ENCODE measurements around the gene TMEM88.
"Not testable (repeated sequence)": the region's sequence is repeated elsewhere in the genome, so short reads cannot be mapped to it uniquely, and the experiment has no call there.

The TMEM88 gene

GRCh38 chr17:7854851-7855659 lies at the start of gene TMEM88:
TMEM88 (plus strand) TSS chr17:7855066; CDS start chr17:7855075, 9 bp downstream.
- DNase-seq (ENCODE audit: low spot score), result no peak

- no peak for DNase-seq (ENCODE audit: low spot score)
These were observed 48.3 kb upstream of the TMEM88 start for GRCh38 chr17:7806587-7806986.

- DNase-seq (ENCODE audit: low spot score), result no peak
These were observed 47.7 kb upstream of the TMEM88 start for GRCh38 chr17:7807206-7807605.

GRCh38 chr17:7809086-7809790 lies 45.6 kb upstream of the TMEM88 start:
- DNase-seq (ENCODE audit: low spot score), result no peak

GRCh38 chr17:7809791-7810343 lies 45.0 kb upstream of the TMEM88 start:
- not testable (repeated sequence) for DNase-seq (ENCODE audit: low spot score)

- DNase-seq (ENCODE audit: low spot score), result no peak
These were observed 43.6 kb upstream of the TMEM88 start for GRCh38 chr17:7811251-7811650.

- DNase-seq (ENCODE audit: low spot score), result no peak
These were observed 39.9 kb upstream of the TMEM88 start for GRCh38 chr17:7814969-7815368.

GRCh38 chr17:7816926-7817642 lies 37.8 kb upstream of the TMEM88 start:
- no peak for DNase-seq (ENCODE audit: low spot score)

GRCh38 chr17:7817643-7817964 lies 37.3 kb upstream of the TMEM88 start:
- no peak for DNase-seq (ENCODE audit: low spot score)

- no peak for DNase-seq (ENCODE audit: low spot score)
These were observed 36.8 kb upstream of the TMEM88 start for GRCh38 chr17:7818026-7818425.

- no peak for DNase-seq (ENCODE audit: low spot score)
These were observed 35.9 kb upstream of the TMEM88 start for GRCh38 chr17:7818746-7819645.

GRCh38 chr17:7820231-7820630 lies 34.6 kb upstream of the TMEM88 start:
- DNase-seq (ENCODE audit: low spot score), result no peak

- no peak for DNase-seq (ENCODE audit: low spot score)
These were observed 32.7 kb upstream of the TMEM88 start for GRCh38 chr17:7822126-7822525.

- no peak for DNase-seq (ENCODE audit: low spot score)
These were observed 31.3 kb upstream of the TMEM88 start for GRCh38 chr17:7823581-7824001.

- no peak for DNase-seq (ENCODE audit: low spot score)
These were observed 30.6 kb upstream of the TMEM88 start for GRCh38 chr17:7824021-7824924.

GRCh38 chr17:7825206-7825990 lies 29.5 kb upstream of the TMEM88 start:
- DNase-seq (ENCODE audit: low spot score), result no peak

- DNase-seq (ENCODE audit: low spot score), result no peak
These were observed 24.2 kb upstream of the TMEM88 start for GRCh38 chr17:7830616-7831015.

GRCh38 chr17:7831233-7831632 lies 23.6 kb upstream of the TMEM88 start:
- DNase-seq (ENCODE audit: low spot score), result no peak

- DNase-seq (ENCODE audit: low spot score), result no peak
These were observed 22.4 kb upstream of the TMEM88 start for GRCh38 chr17:7832431-7832830.
